GM19240 (cell line): ENCODE measurements around the gene ATXN1.

Experiments used
- DNase-seq: peaks from one replicate; pipeline ENCODE4 v3.0.0; 2011; ENCODE audit warnings: low spot score; ENCODE audit not compliant: insufficient read length

ATXN1 gene

GRCh38 chr6:16337295-16337975 is 423.8 kb downstream of the ATXN1 start:
- no peak for DNase-seq

DNA sequence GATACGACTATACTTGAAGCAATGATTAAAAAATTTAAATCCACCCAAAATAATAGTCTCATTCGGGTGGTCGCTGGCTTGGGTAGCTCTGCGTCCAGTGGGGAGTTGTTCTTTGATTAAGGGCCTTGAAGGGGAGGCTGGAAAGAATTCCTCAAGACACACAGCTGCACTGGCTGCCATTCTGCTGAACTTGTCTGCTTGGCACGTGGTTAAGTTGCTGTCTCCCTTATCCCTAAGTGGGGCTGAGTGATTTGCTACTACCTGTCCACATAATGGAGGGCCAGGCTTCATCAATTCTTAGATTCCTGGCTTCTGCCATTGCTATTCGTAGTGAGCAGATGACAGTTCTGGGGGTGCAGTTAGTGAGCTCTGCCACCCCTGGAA is 424.4 kb downstream of the ATXN1 start:
- no peak for DNase-seq

DNA sequence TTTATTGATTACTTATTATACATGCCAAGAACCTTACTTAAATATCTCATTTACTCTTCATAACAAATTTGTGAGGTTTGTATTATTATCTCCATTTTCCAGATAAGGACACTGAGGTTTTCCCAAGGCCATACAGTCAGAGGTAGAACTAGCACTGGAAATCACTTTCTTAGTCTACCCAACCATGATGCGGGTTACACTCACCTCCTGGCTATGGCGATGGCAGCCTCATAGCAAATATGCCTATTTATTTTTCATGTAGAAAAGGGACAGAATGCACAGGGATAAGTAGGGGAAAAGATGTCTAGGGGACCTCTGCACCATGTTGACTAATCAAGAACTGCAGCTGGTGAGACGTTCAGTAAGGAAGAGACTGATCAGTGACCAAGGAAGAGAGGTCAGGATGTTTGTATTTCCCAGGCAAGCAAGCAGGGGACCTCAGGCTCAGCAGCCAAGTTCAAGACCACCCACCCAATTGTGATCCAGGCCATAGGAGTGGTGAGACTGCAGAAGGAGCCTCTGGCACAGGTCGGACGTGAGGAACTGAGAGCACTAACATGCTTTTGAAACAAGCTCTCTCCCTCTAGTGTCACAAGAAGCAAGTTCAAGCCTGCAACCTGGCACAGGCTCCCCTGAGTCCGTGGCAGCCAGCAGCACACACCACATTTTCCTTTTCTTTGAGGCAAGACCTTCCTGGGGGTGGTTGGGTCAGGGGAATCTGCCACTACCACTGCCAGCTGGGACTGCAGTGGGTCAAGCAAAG is 425.0 kb downstream of the ATXN1 start:
- no peak for DNase-seq

DNA sequence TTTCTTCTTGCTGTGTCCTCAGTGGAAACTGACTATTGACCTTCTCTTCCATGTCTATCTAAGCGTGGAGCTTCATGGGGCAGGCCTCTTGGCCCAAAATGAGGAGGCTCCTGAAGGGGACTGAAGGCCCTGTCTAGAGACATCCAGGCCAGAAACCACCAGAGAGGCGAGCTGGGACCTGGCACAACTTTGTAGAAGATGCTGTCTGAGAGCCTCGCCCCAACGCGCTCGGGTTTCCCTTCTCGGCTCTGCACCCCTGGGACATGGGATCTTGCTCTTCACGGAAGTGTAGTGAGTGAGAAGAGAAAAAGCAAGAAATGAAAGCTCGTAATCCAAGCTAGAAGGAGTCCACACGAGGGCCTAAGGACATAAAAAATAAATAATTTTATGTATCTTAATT is 426.1 kb downstream of the ATXN1 start:
- DNase-seq, result no peak

DNA sequence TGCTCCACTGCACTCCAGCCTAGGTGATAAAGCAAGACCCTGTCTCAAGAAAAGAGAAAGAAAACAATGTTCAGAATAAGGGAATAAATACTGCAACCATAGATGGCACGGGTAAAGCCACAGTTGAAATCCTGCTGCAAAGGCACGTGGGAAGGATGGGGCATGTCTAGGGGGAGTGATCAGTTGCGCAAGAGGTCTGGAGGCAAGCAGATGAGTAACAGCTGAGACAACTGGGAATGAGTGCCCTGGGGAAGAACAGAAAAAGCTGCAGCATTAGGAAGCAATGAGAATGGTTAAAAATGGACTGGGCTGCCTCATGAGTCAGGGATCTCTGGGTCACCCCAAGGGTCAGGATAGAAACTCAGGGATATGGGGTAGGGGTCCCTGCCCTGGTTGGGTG is 426.6 kb downstream of the ATXN1 start:
- no peak for DNase-seq

- no peak for DNase-seq
Measured at GRCh38 chr6:16333580-16333979, 427.7 kb downstream of the ATXN1 start.

DNA sequence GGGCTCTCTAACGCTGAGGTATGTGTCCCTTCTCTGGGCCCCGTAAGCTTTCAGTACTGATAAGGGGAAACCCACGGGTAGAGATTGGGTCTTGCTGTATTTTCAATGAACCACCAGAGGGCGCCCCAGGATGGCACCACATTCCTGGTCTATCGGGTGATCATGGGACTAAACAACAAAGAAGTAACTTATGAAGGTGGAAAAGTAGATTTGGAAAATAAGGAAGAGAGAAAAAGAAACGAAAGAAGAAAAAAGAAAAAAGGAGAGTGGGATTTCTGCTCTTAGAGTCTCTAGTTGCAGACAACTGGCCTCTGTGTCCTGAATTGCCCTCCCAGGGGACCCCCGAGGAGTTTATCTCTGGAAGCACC is 429.1 kb downstream of the ATXN1 start:
- peak; percentile 88 for DNase-seq

DNA sequence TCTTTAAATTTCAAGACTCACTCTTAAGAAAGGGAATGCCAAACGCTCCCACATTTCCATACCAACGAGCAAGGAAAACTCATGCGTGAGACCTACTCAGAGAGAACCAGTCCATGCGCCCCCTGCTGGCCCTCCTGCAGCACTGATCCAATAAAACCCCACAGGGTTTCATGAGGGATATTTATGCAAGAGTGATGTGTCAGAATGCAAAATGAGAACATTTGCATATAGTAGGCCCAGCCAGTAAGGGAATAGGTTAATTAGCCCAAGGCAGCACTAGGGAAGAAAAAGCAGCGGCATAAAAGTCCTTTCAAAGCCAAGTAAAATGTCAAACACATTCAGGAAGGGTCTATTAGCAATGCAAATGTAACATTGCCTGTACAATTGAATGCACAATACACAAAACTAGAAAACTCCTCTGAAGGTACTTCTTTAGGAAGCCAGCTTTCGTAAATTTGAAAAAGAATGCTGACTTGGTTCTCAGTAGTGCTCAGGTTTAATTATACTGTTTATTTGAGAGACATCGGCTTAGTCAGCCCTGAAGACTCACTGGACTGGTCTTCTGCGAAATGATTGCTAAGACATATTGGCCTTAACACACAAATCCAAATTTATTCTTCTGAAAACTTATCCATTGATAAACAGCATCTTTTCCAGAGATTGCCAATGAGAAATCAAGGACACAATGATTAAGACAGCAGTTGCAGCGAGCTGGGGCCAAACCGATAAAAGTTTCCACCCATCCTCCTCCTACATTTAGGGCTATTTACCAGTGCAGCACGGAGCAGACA is 429.7 kb downstream of the ATXN1 start:
- DNase-seq, result peak; percentile 63

- no peak for DNase-seq
Measured at GRCh38 chr6:16329233-16329632, 432.0 kb downstream of the ATXN1 start.

DNA sequence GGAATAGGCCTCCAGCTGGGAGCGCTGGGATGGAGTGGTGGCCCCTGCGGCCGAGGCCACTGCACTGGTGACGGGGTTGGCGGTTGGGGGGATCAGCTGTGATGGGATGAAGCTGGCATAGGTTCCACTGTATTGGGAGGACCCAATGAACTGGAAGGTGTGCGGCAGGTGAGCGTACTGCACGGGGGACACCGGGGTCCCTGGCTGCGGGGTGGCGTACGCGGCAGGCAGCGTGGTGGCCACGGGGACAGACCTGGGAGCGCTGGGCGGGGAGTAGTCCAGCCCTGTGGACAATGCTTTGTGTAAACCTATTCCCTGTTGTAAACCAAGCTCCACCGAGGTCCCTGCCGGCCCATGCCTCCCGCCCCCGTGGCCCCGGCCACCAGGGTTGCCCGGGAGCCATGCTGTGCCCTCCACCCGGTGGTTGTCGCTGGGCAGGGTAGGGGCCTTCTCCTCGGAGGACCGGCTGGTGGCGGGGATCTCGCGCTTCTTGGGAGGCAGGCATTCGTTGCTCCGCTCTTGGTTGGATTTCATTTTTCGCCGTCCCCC is 433.4 kb downstream of the ATXN1 start:
- DNase-seq, result no peak

GRCh38 chr6:16326971-16327776 is 434.1 kb downstream of the ATXN1 start:
- DNase-seq, result no peak

DNA sequence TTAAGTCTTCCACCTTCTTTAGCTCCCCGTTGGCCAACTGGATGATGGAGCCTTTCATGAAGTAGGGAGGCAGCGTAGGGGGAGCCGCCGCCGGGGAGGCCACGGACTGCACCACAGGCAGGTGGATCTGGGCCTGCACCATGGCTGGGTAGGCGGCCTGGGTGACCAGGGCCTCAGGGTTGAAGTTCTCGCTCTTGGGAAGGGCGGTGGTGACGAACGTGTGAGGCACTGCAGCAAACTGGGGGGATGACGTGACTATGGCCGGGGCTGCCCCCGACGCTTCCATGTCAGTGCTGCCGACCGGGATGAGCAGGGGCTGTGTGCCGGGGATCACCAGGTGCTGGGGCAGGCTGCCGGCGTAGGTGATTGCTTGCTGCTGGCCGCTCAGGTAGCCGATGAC is 434.7 kb downstream of the ATXN1 start:
- DNase-seq, result no peak

GRCh38 chr6:16324606-16325225 is 436.5 kb downstream of the ATXN1 start:
- DNase-seq, result no peak

DNA sequence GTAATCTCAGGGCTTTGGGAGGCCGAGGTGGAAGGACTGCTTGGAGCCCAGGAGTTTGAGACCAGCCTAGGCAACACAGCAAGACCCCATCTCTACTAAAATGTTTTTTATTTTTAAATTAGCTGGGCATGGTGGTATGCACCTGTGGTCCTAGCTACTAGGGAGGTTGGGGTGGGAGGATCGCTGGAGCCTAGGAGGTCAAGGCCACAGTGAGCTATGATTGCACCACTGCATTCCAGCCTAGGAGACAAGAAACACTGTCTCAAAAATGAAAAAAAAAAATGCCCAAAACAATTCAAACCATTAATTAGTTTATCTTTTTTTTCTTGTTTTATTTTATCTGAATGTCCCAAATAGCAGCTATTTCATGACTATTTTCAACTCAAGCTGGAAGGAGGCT is 437.1 kb downstream of the ATXN1 start:
- DNase-seq, result no peak

DNA sequence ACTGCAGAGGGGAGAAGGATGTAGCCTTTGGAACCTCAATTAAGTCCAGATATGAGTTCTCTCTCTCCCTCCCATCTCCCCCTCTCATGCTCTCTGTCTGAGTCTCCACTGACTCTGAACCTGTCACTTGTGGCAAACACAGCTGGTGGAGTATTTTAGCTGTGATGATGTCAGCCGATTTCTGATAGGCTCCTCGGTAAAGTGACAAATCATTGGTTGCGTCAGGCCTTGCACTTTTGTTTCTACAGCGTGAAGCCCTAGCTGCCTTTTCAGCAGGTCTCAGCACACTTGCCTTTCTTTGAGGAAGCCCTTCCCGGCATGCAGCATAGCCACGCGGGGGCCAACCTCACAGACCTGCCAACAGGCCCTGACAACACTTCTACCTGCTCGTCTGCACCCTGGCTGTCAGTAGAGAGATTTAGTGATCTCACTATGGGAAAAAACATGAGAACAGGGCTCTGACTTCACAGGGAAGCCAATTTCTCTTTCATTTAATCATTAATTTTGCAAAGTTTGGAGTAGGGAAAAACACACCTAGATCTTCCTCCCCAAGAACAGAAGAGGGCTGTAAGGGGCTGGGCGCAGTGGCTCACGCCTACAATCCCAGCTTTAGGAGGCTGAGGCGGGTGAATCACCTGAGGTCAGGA is 438.5 kb downstream of the ATXN1 start:
- DNase-seq, result peak; percentile 77

- DNase-seq, result no peak
Measured at GRCh38 chr6:16321826-16322225, 439.4 kb downstream of the ATXN1 start.

GRCh38 chr6:16321341-16321710 is 439.9 kb downstream of the ATXN1 start:
- DNase-seq, result no peak

GRCh38 chr6:16320533-16321340 is 440.5 kb downstream of the ATXN1 start:
- DNase-seq, result no peak

DNA sequence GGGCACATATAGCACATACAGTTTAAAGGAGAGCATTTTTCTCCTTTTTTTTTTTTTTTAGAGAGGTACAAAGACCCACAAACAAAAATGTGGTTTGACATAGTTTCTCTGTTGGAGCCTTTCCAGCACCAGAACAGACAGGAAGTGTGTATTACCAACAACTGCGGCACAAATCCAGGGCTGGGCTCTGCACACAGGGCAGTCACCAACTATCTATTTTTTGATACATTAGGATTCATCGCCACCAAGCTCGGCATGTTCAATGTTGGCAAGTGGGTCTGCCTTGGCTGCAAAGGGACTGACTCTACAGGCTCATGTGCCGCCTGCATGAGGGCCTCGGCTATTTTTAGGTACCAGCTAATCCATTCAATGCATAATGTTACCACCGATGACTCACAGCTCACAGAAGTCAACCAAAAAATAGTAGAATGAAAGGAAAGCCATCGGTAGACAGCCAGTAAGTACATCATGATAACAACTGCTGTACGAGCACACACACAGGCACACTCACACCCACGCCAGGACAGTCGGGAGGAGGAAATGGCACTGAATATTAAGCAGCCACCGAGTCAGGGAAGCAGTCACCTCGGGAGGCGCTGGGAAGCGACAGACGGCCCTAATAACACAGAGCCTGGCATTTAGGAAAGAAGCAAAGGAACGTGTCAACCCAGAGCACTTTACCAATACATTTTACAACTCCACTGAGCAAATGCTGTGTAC is 441.3 kb downstream of the ATXN1 start:
- DNase-seq, result no peak
